ENCODE measurements around the gene SAP30BP. TPM values are rescaled to one million over a fixed set of nuclear protein-coding genes. Genes with fewer than 3 reads are reported as not detected.

The SAP30BP gene
- total and polyA plus RNA-seq, 2 of the 13 experiments (the other 11 are each of a cell fraction or from before 2014, with no cell fraction given) = 67.7 to 99.4 TPM

- 0 out of 2 replicates have a peak, but pooled peaks have one; percentile 64 for TF ChIP-seq FOXO4 (CRISPR knock-in tag; conservative IDR thresholded peaks at IDR 0.05)
- peak; percentile 6; the same call in 1 of the 2 replicates for TF ChIP-seq SALL2 (CRISPR knock-in tag; IDR thresholded peaks at IDR 0.05)
- TF ChIP-seq HMG20B (CRISPR knock-in tag; conservative IDR thresholded peaks at IDR 0.05) = no peak
- 0 out of 2 replicates have a peak, but pooled peaks have one; percentile 9 for TF ChIP-seq TBX2 (CRISPR knock-in tag; IDR thresholded peaks at IDR 0.05; ENCODE audit: borderline replicate concordance)
- TF ChIP-seq FOXJ3 (CRISPR knock-in tag; IDR thresholded peaks at IDR 0.05; ENCODE audit: borderline replicate concordance) = no peak
- TF ChIP-seq EED (CRISPR knock-in tag; IDR thresholded peaks at IDR 0.05) = 0 out of 2 replicates have a peak, but pooled peaks have one; percentile 55
- TF ChIP-seq TFAP4 (IDR thresholded peaks at IDR 0.05; ENCODE audit: borderline replicate concordance, low read depth) = 0 out of 2 replicates have a peak, but pooled peaks have one; percentile 0
- TF ChIP-seq MTERF4 (CRISPR knock-in tag; IDR thresholded peaks at IDR 0.05) = 0 out of 2 replicates have a peak, but pooled peaks have one; percentile 64
- TF ChIP-seq MZF1 (CRISPR knock-in tag; IDR thresholded peaks at IDR 0.05; ENCODE audit: borderline replicate concordance) = 0 out of 2 replicates have a peak, but pooled peaks have one; percentile 16
- no peak for TF ChIP-seq CREB1 (IDR thresholded peaks at IDR 0.05)
- TF ChIP-seq CREB1 (CRISPR knock-in tag; IDR thresholded peaks at IDR 0.05) = peak; percentile 50; the same call in 1 of the 2 replicates
- no peak for TF ChIP-seq ZNF143 (CRISPR knock-in tag; IDR thresholded peaks at IDR 0.05)
- TF ChIP-seq ASH2L (IDR thresholded peaks at IDR 0.05; ENCODE audit: insufficient read length, low read depth, low read length) = peak; percentile 2
- TF ChIP-seq DNMT1 (CRISPR knock-in tag; IDR thresholded peaks at IDR 0.05) = no peak
- 0 out of 2 replicates have a peak, but pooled peaks have one; percentile 39 for TF ChIP-seq EEA1 (CRISPR knock-in tag; IDR thresholded peaks at IDR 0.05; ENCODE audit: borderline replicate concordance)
- no peak for TF ChIP-seq ZFP36 (IDR thresholded peaks at IDR 0.05; ENCODE audit: borderline replicate concordance, low read depth, low read length, partially characterized antibody)
- TF ChIP-seq HOXA9 (CRISPR knock-in tag; IDR thresholded peaks at IDR 0.05; ENCODE audit: borderline replicate concordance) = no peak
- TF ChIP-seq E2F2 (CRISPR knock-in tag; IDR thresholded peaks at IDR 0.05; ENCODE audit: borderline replicate concordance) = 0 out of 2 replicates have a peak, but pooled peaks have one; percentile 4
- TF ChIP-seq CENPX (CRISPR knock-in tag; IDR thresholded peaks at IDR 0.05) = no peak
- 0 out of 2 replicates have a peak, but pooled peaks have one; percentile 38 for TF ChIP-seq ZNF441 (CRISPR knock-in tag; IDR thresholded peaks at IDR 0.05; ENCODE audit: borderline replicate concordance)
- TF ChIP-seq ATRX (CRISPR knock-in tag; IDR thresholded peaks at IDR 0.05; ENCODE audit: borderline replicate concordance) = no peak
- TF ChIP-seq ZNF547 (CRISPR knock-in tag; IDR thresholded peaks at IDR 0.05) = peak; percentile 10; the same call in 1 of the 2 replicates
- 0 out of 2 replicates have a peak, but pooled peaks have one; percentile 7 for TF ChIP-seq ZFP82 (CRISPR knock-in tag; IDR thresholded peaks at IDR 0.05; ENCODE audit: borderline replicate concordance)
- no peak for TF ChIP-seq IRF1 (CRISPR knock-in tag; IDR thresholded peaks at IDR 0.05; ENCODE audit: low read depth)
- no peak for TF ChIP-seq TARDBP (CRISPR knock-in tag; IDR thresholded peaks at IDR 0.05)
- peak; percentile 6; the same call in 1 of the 2 replicates for TF ChIP-seq ARNTL (CRISPR knock-in tag; IDR thresholded peaks at IDR 0.05)
These were observed 20.5 kb upstream of the SAP30BP start (continued) for GRCh38 chr17:75646638-75646992.
